OCI-LY1 (cell line): ENCODE measurements around the gene ABR.

Experiments
- H2AFZ ChIP-seq: fragments of 200-600 bp; sonication (generic), shearing (Covaris generic); 2 replicates; pipeline ENCODE4 v1.6.0; 2014; ENCODE audit warnings: antibody characterized with exemption, mild to moderate bottlenecking, low read length
- H3F3A ChIP-seq: fragments of 200-600 bp; sonication (generic), shearing (Covaris generic); 2 replicates; pipeline ENCODE4 v1.6.0; 2014; ENCODE audit warnings: mild to moderate bottlenecking, antibody characterized with exemption, low read length, moderate library complexity; ENCODE audit not compliant: insufficient read depth
- H3K27ac ChIP-seq: fragments of 200-600 bp; sonication (generic); 2 replicates; pipeline ENCODE4 v1.5.1; 2014; ENCODE audit warnings: low read length, mixed run types, mild to moderate bottlenecking, low read depth; ENCODE audit not compliant: poor library complexity, severe bottlenecking
- H3K27me3 ChIP-seq: fragments of 200-600 bp; sonication (generic); 2 replicates; pipeline ENCODE4 v1.6.0; 2014; ENCODE audit warnings: antibody characterized with exemption, mild to moderate bottlenecking, low read length, moderate library complexity; ENCODE audit not compliant: insufficient read depth
- H3K36me3 ChIP-seq: fragments of 200-600 bp; sonication (generic); 2 replicates; pipeline ENCODE4 v1.6.1; 2014; ENCODE audit warnings: mild to moderate bottlenecking, antibody characterized with exemption, low read length, moderate library complexity, mixed read lengths; ENCODE audit not compliant: insufficient read depth
- H3K4me1 ChIP-seq: fragments of 200-600 bp; sonication (generic); 2 replicates; pipeline ENCODE4 v1.5.1; 2014; ENCODE audit warnings: mild to moderate bottlenecking, low read length, moderate library complexity; ENCODE audit not compliant: insufficient read depth, severe bottlenecking
- H3K4me2 ChIP-seq: fragments of 200-600 bp; sonication (generic), shearing (Covaris generic); 2 replicates; pipeline ENCODE4 v1.6.1; 2014; ENCODE audit warnings: low read length
- H3K4me3 ChIP-seq: fragments of 200-600 bp; sonication (generic); 2 replicates; pipeline ENCODE4 v1.5.1; 2014; ENCODE audit warnings: low read length, low read depth, mild to moderate bottlenecking, mixed read lengths; ENCODE audit not compliant: poor library complexity, severe bottlenecking
- H3K79me2 ChIP-seq: fragments of 200-600 bp; shearing (Covaris generic); 2 replicates; pipeline ENCODE4 v1.6.1; 2016; ENCODE audit warnings: mixed run types, low read length, mixed read lengths; ENCODE audit not compliant: insufficient read depth
- H3K9ac ChIP-seq: fragments of 200-600 bp; sonication (generic), shearing (Covaris generic); 2 replicates; pipeline ENCODE4 v1.6.1; 2014; ENCODE audit warnings: mild to moderate bottlenecking, low read length, mixed read lengths
- H3K9me2 ChIP-seq: fragments of 200-600 bp; sonication (generic), shearing (Covaris generic); 2 replicates; pipeline ENCODE4 v1.6.1; 2014; ENCODE audit warnings: low read depth, mild to moderate bottlenecking, low read length, mixed read lengths
- H3K9me3 ChIP-seq: fragments of 200-600 bp; shearing (Covaris generic); 2 replicates; pipeline ENCODE4 v1.6.1; 2014; ENCODE audit warnings: low read length, mixed read lengths
- H4K20me1 ChIP-seq: fragments of 200-600 bp; sonication (generic), shearing (Covaris generic); 2 replicates; pipeline ENCODE4 v1.6.0; 2016; ENCODE audit warnings: mild to moderate bottlenecking, low read length; ENCODE audit not compliant: insufficient read depth
- CTCF ChIP-seq: fragments of 200-600 bp; sonication (generic), shearing (Covaris generic); IDR thresholded peaks from 2 replicates; pipeline ENCODE4 v1.5.1; 2017; ENCODE audit warnings: mild to moderate bottlenecking, antibody characterized with exemption, low read length, moderate library complexity, mixed read lengths
- EZH2 ChIP-seq: fragments of 200-600 bp; sonication (generic), shearing (Covaris generic); IDR thresholded peaks from 2 replicates; pipeline ENCODE4 v1.8.0; 2017; ENCODE audit warnings: borderline replicate concordance, mixed run types, mild to moderate bottlenecking, antibody characterized with exemption, low read length, moderate library complexity, mixed read lengths

The ABR gene

GRCh38 chr17:1060991-1061390 lies 118.8 kb downstream of the ABR start:
- H3K9ac ChIP-seq: no peak overlapping the region
- H3K27ac ChIP-seq: no peak overlapping the region
- no peaks in the 10 kb centered on the region for H3K9me2 ChIP-seq
- no peak overlapping the region for H2AFZ ChIP-seq
- no peak for TF ChIP-seq EZH2
- no peak for TF ChIP-seq CTCF
- H3K27me3 ChIP-seq: no peaks in the 10 kb centered on the region
- no peaks in the 10 kb centered on the region for H4K20me1 ChIP-seq
- no peaks in the 10 kb centered on the region for H3K4me1 ChIP-seq
- H3K36me3 ChIP-seq: peaks cover 33% of the 10 kb centered on the region
- H3K4me3 ChIP-seq: no peak overlapping the region
- H3K9me3 ChIP-seq: no peaks in the 10 kb centered on the region
- H3F3A ChIP-seq: no peaks in the 10 kb centered on the region
- no peak overlapping the region for H3K4me2 ChIP-seq
- no peaks in the 10 kb centered on the region for H3K79me2 ChIP-seq

- no peak for TF ChIP-seq CTCF
- no peak for TF ChIP-seq EZH2
- no peaks in the 10 kb centered on the region for H3K9me2 ChIP-seq
- H2AFZ ChIP-seq: no peak overlapping the region
- no peak overlapping the region for H3K9ac ChIP-seq
- no peak overlapping the region for H3K4me2 ChIP-seq
- no peak overlapping the region for H3K27ac ChIP-seq
- H3F3A ChIP-seq: no peaks in the 10 kb centered on the region
- no peaks in the 10 kb centered on the region for H4K20me1 ChIP-seq
- H3K79me2 ChIP-seq: no peaks in the 10 kb centered on the region
- H3K36me3 ChIP-seq: peaks cover 35% of the 10 kb centered on the region
- no peak overlapping the region for H3K4me3 ChIP-seq
- no peaks in the 10 kb centered on the region for H3K9me3 ChIP-seq
- H3K4me1 ChIP-seq: no peaks in the 10 kb centered on the region
- H3K27me3 ChIP-seq: no peaks in the 10 kb centered on the region
Measured at GRCh38 chr17:1059131-1059795, 120.5 kb downstream of the ABR start.

DNA sequence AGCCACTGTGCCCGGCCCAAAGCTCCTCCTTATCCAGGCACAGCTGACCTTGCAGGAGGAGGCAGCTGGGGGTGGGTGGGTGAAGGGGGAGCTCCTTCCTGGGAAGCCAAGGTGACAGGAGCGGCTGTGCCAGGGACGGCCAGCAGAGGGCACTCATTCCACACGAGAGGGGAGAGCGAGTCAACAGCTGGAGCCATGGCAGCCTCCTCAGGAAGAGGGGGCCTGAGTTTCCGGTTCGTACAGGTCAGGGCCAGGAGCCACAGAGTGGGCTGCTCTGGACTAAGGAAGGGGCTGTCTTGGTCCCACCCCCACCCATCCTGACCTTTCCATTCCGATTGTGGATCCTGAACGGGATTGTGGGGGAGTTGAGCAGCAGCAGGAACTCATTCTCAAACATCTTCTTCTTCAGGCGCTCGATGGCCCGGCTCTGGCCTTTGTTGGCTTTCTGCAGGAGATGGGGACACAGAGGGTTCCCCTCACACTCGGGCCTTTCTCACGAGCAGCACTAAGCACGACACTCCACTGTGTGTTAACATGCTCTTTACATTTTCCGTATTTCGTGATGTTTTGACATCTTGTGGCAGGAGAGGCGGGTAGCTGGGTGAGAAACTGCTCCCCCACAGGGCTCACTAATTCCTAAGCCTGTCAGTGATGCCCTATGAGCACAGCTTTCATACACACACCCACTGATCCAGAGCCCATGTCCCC lies 121.2 kb downstream of the ABR start:
- no peak for TF ChIP-seq EZH2
- peak; percentile 37; the same call in 1 of the 2 replicates for TF ChIP-seq CTCF
- H3K36me3 ChIP-seq: peaks cover 42% of the 10 kb centered on the region

More for the DNA sequence above, 121.2 kb downstream of the ABR start:
- H3K4me2 ChIP-seq: no peak overlapping the region
- H3K9me2 ChIP-seq: no peaks in the 10 kb centered on the region
- no peak overlapping the region for H3K9ac ChIP-seq
- H3K9me3 ChIP-seq: no peaks in the 10 kb centered on the region
- no peaks in the 10 kb centered on the region for H4K20me1 ChIP-seq
- no peaks in the 10 kb centered on the region for H3F3A ChIP-seq
- H2AFZ ChIP-seq: no peak overlapping the region
- no peaks in the 10 kb centered on the region for H3K27me3 ChIP-seq
- no peak overlapping the region for H3K27ac ChIP-seq
- H3K4me1 ChIP-seq: no peaks in the 10 kb centered on the region
- no peak overlapping the region for H3K4me3 ChIP-seq
- H3K79me2 ChIP-seq: no peaks in the 10 kb centered on the region
